Prostate gland (tissue), 2 donors: ENCODE measurements around the gene CCNO. TPM values are rescaled to one million over a fixed set of nuclear protein-coding genes. Genes with fewer than 3 reads are reported as not detected.
A peak's percentile ranks its signal among the peaks of the same experiment; 100 is the strongest.

Experiments
- DNase-seq: peaks from one replicate; pipeline ENCODE4 v3.0.0-alpha.2; 2019; ENCODE audit warnings: low spot score
- H3K27ac ChIP-seq, 2 donors: fragments of 200-600 bp; sonication (generic); 2 replicates each; pipeline ENCODE4 v1.5.1; 2017 to 2019
- H3K27me3 ChIP-seq: fragments of 200-600 bp; sonication (generic); replicated peaks from 2 replicates; pipeline ENCODE4 v1.5.1; 2019; ENCODE audit not compliant: insufficient read depth
- H3K36me3 ChIP-seq, 2 donors: fragments of 200-600 bp; sonication (generic); 1 replicate in 1 of 2; 2 replicates in 1 of 2; pipeline versions ENCODE4 v1.5.1 to v1.8.1; 2017 to 2019
- H3K4me1 ChIP-seq: fragments of 200-600 bp; sonication (generic); replicated peaks from 2 replicates; pipeline ENCODE4 v1.5.1; 2019
- H3K4me3 ChIP-seq, 2 donors: fragments of 200-600 bp; sonication (generic); 2 replicates each; pipeline ENCODE4 v1.5.1; 2017 to 2019
- H3K9me3 ChIP-seq: fragments of 200-600 bp; sonication (generic); 2 replicates; pipeline ENCODE4 v1.5.1; 2017
- POLR2A ChIP-seq: fragments of 450-650 bp; IDR thresholded peaks from one replicate; pipeline ENCODE4 v1.6.1; 2016; ENCODE audit warnings: antibody characterized with exemption, mild to moderate bottlenecking
- POLR2AphosphoS5 ChIP-seq: sonication (generic); formaldehyde crosslinking; IDR thresholded peaks from one replicate; pipeline ENCODE4 v1.6.1; 2017; ENCODE audit warnings: antibody characterized with exemption
- WGBS: methylation state at CpG from one replicate; pipeline ENCODE4 v1.1.5; 2018; 5-methylcytosine and 5-hydroxymethylcytosine counted together
- intact Hi-C: fragments of 100-400 bp; cut with DNase I; formaldehyde crosslinking; loops from one replicate; pipeline ENCODE4 v1.14.2; 2022
- total RNA-seq, 2 donors: library from RNA; depleted of rRNA; stranded (reverse); fragments of >200 nt; gene quantifications; one replicate each; pipeline ENCODE4 v1.1.0, GENCODE V29; 2016
- TF ChIP-seq, protein P1 (sequence below), 4 experiments: fragments of 200-600 bp in 2 of 4; fragments of 450-650 bp in 2 of 4; sonication (generic) in 2 of 4; IDR thresholded peaks; 1 replicate in 3 of 4; 2 replicates in 1 of 4; pipeline ENCODE4 v1.5.1; 2016 to 2019; ENCODE audit warnings: antibody characterized with exemption in 4 of 4, mild to moderate bottlenecking in 2 of 4, moderate library complexity in 2 of 4

Gene CCNO
- total RNA-seq, 2 donors from 2014 or later = 5.6 to 7.2 TPM

DNA sequence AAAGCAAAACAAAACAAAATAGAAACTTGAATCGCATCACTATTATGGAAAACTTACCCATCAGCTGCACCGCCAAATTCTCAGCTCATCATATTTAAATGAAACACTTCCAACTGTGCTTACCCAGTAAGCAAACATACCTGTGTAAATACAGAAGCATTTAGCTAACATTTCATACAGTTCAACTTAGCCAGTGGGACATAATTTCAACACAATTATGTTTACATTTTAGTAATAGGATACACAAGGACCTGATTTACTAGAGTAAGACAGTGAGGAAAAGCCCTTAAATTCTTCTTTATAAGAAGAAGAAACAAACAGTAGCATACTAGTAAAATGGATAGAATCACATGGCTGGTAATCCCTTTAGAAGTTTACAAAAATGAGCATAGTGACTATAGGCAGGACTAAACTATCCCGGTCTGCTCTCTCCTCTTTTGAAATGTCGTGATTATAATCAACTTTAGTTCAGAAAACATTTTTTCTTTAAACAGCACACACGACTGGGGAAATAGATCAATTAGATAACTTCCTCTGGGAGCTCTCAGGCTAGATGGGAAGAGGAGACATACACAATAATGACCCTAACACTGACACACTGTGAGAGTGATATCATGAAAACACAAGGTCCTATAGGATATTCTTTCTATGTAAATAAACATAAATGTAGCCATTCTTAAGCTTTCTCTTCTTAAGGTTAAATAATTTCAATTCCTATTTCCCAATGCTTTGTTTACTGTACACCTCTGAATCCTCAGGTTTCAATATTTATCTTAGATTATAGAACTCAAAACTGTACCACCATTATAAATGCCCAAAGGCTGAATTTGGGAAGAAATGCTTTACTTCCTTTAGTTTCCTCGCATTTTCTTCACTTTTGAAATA lies 44.5 kb downstream of the CCNO start:
- H3K27me3 ChIP-seq = peaks cover 5% of the 10 kb centered on the region
- no peak overlapping the region for H3K27ac ChIP-seq
- no peak for DNase-seq
- TF ChIP-seq POLR2AphosphoS5 (peak; percentile 40), POLR2A (no peak)
- no peaks in the 10 kb centered on the region for H3K9me3 ChIP-seq
- intact Hi-C loops = no loop called here
- WGBS = 37% methylated on average over 6 of the region's 6 CpGs
- H3K36me3 ChIP-seq = no peaks in the 10 kb centered on the region
- no peak overlapping the region for H3K4me3 ChIP-seq
- no peaks in the 10 kb centered on the region for H3K4me1 ChIP-seq

- 40% methylated on average over 4 of the region's 4 CpGs for WGBS
- Histone ChIP-seq H3K4me1 (no peaks in the 10 kb centered on the region), H3K9me3 (no peaks in the 10 kb centered on the region), H3K4me3 (no peak overlapping the region), H3K27me3 (peaks cover 5% of the 10 kb centered on the region), H3K27ac (no peak overlapping the region), H3K36me3 (no peaks in the 10 kb centered on the region)
- no peak for DNase-seq
- intact Hi-C loops = no loop called here
- no peak for TF ChIP-seq POLR2A
- TF ChIP-seq, protein P1, sequence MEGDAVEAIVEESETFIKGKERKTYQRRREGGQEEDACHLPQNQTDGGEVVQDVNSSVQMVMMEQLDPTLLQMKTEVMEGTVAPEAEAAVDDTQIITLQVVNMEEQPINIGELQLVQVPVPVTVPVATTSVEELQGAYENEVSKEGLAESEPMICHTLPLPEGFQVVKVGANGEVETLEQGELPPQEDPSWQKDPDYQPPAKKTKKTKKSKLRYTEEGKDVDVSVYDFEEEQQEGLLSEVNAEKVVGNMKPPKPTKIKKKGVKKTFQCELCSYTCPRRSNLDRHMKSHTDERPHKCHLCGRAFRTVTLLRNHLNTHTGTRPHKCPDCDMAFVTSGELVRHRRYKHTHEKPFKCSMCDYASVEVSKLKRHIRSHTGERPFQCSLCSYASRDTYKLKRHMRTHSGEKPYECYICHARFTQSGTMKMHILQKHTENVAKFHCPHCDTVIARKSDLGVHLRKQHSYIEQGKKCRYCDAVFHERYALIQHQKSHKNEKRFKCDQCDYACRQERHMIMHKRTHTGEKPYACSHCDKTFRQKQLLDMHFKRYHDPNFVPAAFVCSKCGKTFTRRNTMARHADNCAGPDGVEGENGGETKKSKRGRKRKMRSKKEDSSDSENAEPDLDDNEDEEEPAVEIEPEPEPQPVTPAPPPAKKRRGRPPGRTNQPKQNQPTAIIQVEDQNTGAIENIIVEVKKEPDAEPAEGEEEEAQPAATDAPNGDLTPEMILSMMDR (IDR thresholded peaks at IDR 0.05) = peak in 2 of 4 experiments; percentile 32 to 35
Observed at GRCh38 chr5:55187370-55187769, 46.0 kb downstream of the CCNO start.

Other genes starting within 250 kb of the CCNO start
- gene ESM1, start 248.0 kb downstream of the CCNO start, total RNA-seq = not detected
- under 1 TPM in 1 of 2 donors, not detected in 1; 0.45 TPM for gene GZMK, start 209.4 kb downstream of the CCNO start, total RNA-seq
- under 1 TPM in 1 of 2 donors, not detected in 1; 0.36 TPM for gene GZMA, start 131.0 kb downstream of the CCNO start, total RNA-seq
- 10 to 100 TPM in 1 of 2 donors, 1 to 10 TPM in 1; 8.4 to 16.0 TPM for gene GPX8, start 73.4 kb downstream of the CCNO start, total RNA-seq
- 1 to 10 TPM in 1 of 2 donors, not detected in 1; 1.1 TPM for gene CDC20B, start 60.4 kb downstream of the CCNO start, total RNA-seq
- under 1 TPM in 1 of 2 donors, not detected in 1; 0.80 TPM for gene MCIDAS, start 6.3 kb downstream of the CCNO start, total RNA-seq
- gene DHX29, start 74.1 kb upstream of the CCNO start, total RNA-seq = 10 to 100 TPM; 24.9 to 28.2 TPM
- 10 to 100 TPM; 46.6 to 73.5 TPM for gene MTREX, start 74.4 kb upstream of the CCNO start, total RNA-seq